BJ (cell line): Measurements from ENCODE around the gene HOXC10. TPM values are rescaled to one million over a fixed set of nuclear protein-coding genes. Genes with fewer than 3 reads are reported as not detected.

Experiments used
- CTCF ChIA-PET: fragments of 350-600 bp; formaldehyde crosslinking; extraction: SDS; loops from one replicate; lab custom pipeline; 2021; ENCODE audit warnings: antibody characterized with exemption, inconsistent platforms; lab: Yijun Ruan, JAX
- POLR2A ChIA-PET: fragments of 300-600 bp; sonication (Branson Sonifier 250); formaldehyde crosslinking; extraction: SDS; loops from one replicate; lab custom pipeline; 2021; ENCODE audit warnings: antibody characterized with exemption; lab: Charles Lee
- DNase-seq: peaks from one replicate; pipeline ENCODE4 v3.0.0-alpha.2; 2011; ENCODE audit warnings: low read depth
- H3K27me3 ChIP-seq: 2 replicates; pipeline ENCODE4 v1.6.0; 2011; ENCODE audit warnings: low read length; ENCODE audit not compliant: control insufficient read depth, insufficient read depth
- H3K36me3 ChIP-seq: 2 replicates; pipeline ENCODE4 v1.5.1; 2011; ENCODE audit warnings: low read length; ENCODE audit not compliant: control insufficient read depth, insufficient read depth
- H3K4me3 ChIP-seq: 2 replicates; pipeline ENCODE4 v1.5.1; 2011; ENCODE audit warnings: low read depth, mild to moderate bottlenecking, control low read depth, low read length
- CTCF ChIP-seq: IDR thresholded peaks from 2 replicates; pipeline ENCODE4 v1.5.1; 2011; ENCODE audit warnings: low read depth, mild to moderate bottlenecking, control low read depth, inconsistent platforms, low read length, moderate library complexity; ENCODE audit not compliant: insufficient read depth
- polyA plus RNA-seq: library from polyadenylated mRNA; depleted of rRNA; stranded (reverse); fragments of >200 nt; gene quantifications from 2 replicates; pipeline ENCODE4 v1.2.3, GENCODE V29; 2011

HOXC10 gene
- polyA plus RNA-seq, 1 experiment, result 13.9 TPM

DNA sequence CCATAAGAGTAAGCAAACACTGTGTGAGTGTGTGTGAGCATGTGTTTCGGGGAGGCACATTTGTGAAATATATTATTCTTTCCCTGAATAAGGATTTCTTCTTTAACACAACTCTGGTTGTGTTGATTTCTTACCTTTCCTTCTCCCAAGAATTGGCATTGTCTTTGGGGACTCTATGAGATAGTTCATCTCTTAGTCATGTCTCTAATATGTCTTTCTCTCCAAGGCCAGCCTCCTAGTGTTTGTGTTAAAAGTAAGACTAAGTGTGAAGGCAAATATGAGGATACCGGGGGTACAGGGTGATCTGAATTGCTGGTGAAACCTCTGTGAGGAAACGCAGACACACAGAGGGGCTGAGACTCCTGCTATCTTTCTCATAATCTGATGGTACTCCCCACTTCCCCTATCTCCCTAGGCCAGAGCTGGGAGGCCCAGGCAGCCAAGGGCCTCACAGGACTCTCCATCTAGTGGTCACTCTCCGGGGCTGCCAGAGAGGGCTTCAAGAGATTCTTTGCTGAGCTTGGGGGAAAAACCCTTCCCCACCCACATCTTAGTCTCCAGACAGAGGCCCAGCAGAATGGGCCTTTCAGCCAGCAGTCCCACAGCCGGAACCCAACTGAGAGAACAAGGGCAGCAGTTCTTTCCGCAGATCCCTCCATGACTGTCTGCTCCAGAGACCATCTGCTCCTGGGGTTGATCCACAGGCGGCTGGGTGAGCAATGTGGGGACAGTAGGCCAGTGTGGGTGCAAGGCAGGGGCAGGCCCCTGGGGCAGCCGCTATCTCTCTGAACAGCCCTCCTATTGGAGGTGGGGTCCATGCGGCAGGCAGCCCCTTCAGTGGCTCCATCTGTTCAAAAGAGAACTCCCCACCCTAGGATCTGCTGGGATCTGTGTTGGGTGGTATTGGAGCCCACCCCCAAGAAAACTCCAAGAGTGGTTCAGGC lies 36.0 kb upstream of the HOXC10 start:
- Histone ChIP-seq H3K27me3 (peaks cover 73% of the 10 kb centered on the region), H3K4me3 (no peak overlapping the region), H3K36me3 (no peaks in the 10 kb centered on the region)
- TF ChIP-seq CTCF, result no peak
- ChIA-PET POLR2A (no interaction called here), CTCF (interaction anchor here (0.6 kb wide), 1 partner anchor 171 kb away, joined by 3 read pairs; no protein-coding TSS in a partner anchor)
- no peak for DNase-seq

- POLR2A ChIA-PET, result no interaction called here
- no peak for TF ChIP-seq CTCF
- no peak overlapping the region for H3K4me3 ChIP-seq
- H3K36me3 ChIP-seq, result no peaks in the 10 kb centered on the region
- H3K27me3 ChIP-seq, result peaks cover 75% of the 10 kb centered on the region
- no peak for DNase-seq
- CTCF ChIA-PET, result interaction anchor here (0.7 kb wide), 1 partner anchor 206 kb away, joined by 3 read pairs; no protein-coding TSS in a partner anchor
Observed at GRCh38 chr12:53949631-53950436, 35.1 kb upstream of the HOXC10 start.

- Histone ChIP-seq H3K27me3 (peaks cover 70% of the 10 kb centered on the region), H3K36me3 (no peaks in the 10 kb centered on the region), H3K4me3 (no peak overlapping the region)
- no peak for DNase-seq
- TF ChIP-seq CTCF, result no peak
- ChIA-PET CTCF (interaction anchor here (0.7 to 1.2 kb wide), 2 partner anchors 204 to 206 kb away, joined by 3 read pairs; no protein-coding TSS in a partner anchor), POLR2A (no interaction called here)
Observed at GRCh38 chr12:53950437-53950773, 34.5 kb upstream of the HOXC10 start.

GRCh38 chr12:53950789-53951576 lies 34.0 kb upstream of the HOXC10 start:
- no peak for TF ChIP-seq CTCF
- Histone ChIP-seq H3K4me3 (no peak overlapping the region), H3K27me3 (peaks cover 65% of the 10 kb centered on the region), H3K36me3 (no peaks in the 10 kb centered on the region)
- ChIA-PET CTCF (interaction anchor here (0.7 to 1.2 kb wide), 2 partner anchors 204 to 207 kb away, joined by 3 read pairs; no protein-coding TSS in a partner anchor), POLR2A (no interaction called here)
- no peak for DNase-seq
